GM21390 (cell line): Measurements from ENCODE around the gene PODNL1.

Experiments
- ATAC-seq: cut with Tn5 transposase; IDR thresholded peaks from one replicate; pipeline ENCODE4 v1.9.1; 2021; ENCODE audit not compliant: unreplicated experiment

The PODNL1 gene

GRCh38 chr19:13959141-13959961, 21.1 kb upstream of the PODNL1 start:
- ATAC-seq: no peak

GRCh38 chr19:13958043-13958442, 19.8 kb upstream of the PODNL1 start:
- no peak for ATAC-seq

GRCh38 chr19:13957051-13957450, 18.8 kb upstream of the PODNL1 start:
- ATAC-seq: no peak

GRCh38 chr19:13956365-13956744, 18.1 kb upstream of the PODNL1 start:
- ATAC-seq: no peak

- ATAC-seq: no peak
These were observed 17.6 kb upstream of the PODNL1 start for GRCh38 chr19:13955662-13956364.

- ATAC-seq: no peak
These were observed 16.0 kb upstream of the PODNL1 start for GRCh38 chr19:13954185-13954584.

GRCh38 chr19:13952931-13953531, 14.8 kb upstream of the PODNL1 start:
- no peak for ATAC-seq

- peak; percentile 96 for ATAC-seq
These were observed 14.1 kb upstream of the PODNL1 start, which contains the start of gene DCAF15 for GRCh38 chr19:13952154-13952930. TSS of gene DCAF15 (plus strand) at chr19:13952509. CDS start at chr19:13952513, 4 bp downstream.

GRCh38 chr19:13951799-13952153, 13.6 kb upstream of the PODNL1 start:
- ATAC-seq: no peak

GRCh38 chr19:13951043-13951442, 12.8 kb upstream of the PODNL1 start:
- ATAC-seq: no peak

- no peak for ATAC-seq
These were observed 8.2 kb upstream of the PODNL1 start for GRCh38 chr19:13946414-13946813.

- ATAC-seq: no peak
These were observed 3.9 kb upstream of the PODNL1 start for GRCh38 chr19:13942023-13942684.

GRCh38 chr19:13937479-13938300, 527 bp downstream of the PODNL1 start:
- ATAC-seq: no peak

- ATAC-seq: no peak
These were observed 2.3 kb downstream of the PODNL1 start for GRCh38 chr19:13935765-13936510.

- ATAC-seq: no peak
These were observed 3.5 kb downstream of the PODNL1 start for GRCh38 chr19:13934785-13935109.

- no peak for ATAC-seq
These were observed 5.3 kb downstream of the PODNL1 start for GRCh38 chr19:13932911-13933393.

- no peak for ATAC-seq
These were observed 6.0 kb downstream of the PODNL1 start for GRCh38 chr19:13932149-13932637.

- ATAC-seq: no peak
These were observed 6.6 kb downstream of the PODNL1 start for GRCh38 chr19:13931391-13932148.
